Transverse colon (tissue), 4 donors: ENCODE data around the gene ZNF69. TPM values are rescaled to one million over a fixed set of nuclear protein-coding genes. Genes with fewer than 3 reads are reported as not detected.
A peak's percentile ranks its signal among the peaks of the same experiment; 100 is the strongest.
"Not testable (repeated sequence)": the region's sequence is repeated elsewhere in the genome, so short reads cannot be mapped to it uniquely, and the experiment has no call there.

Experiments used
- DNase-seq: peaks from one replicate; pipeline ENCODE4 v3.0.0-alpha.2; 2019
- H3K27ac ChIP-seq, 4 donors: fragments of 200-600 bp; sonication (generic); 2 replicates each; pipeline ENCODE4 v1.5.1; 2016 to 2018; ENCODE audit warnings: inconsistent platforms in 4 of 4
- H3K27me3 ChIP-seq: fragments of 200-600 bp; sonication (generic); 2 replicates; pipeline ENCODE4 v1.5.1; 2017; ENCODE audit warnings: inconsistent platforms
- H3K36me3 ChIP-seq, 4 donors: fragments of 200-600 bp; sonication (generic); 2 replicates each; pipeline ENCODE4 v1.5.1; 2017 to 2019; ENCODE audit warnings: inconsistent platforms in 4 of 4
- H3K4me1 ChIP-seq, 4 donors: fragments of 200-600 bp; sonication (generic); 2 replicates each; pipeline ENCODE4 v1.5.1; 2017 to 2020; ENCODE audit warnings: inconsistent platforms in 4 of 4
- H3K4me3 ChIP-seq, 4 donors: fragments of 200-600 bp; sonication (generic); 1 replicate in 1 of 4; 2 replicates in 3 of 4; pipeline versions ENCODE4 v1.5.1 to v1.6.1; 2017 to 2019; ENCODE audit warnings: inconsistent platforms in 4 of 4
- H3K9me3 ChIP-seq, 2 donors: fragments of 200-600 bp; sonication (generic); 2 replicates each; pipeline ENCODE4 v1.5.1; 2017 to 2019; ENCODE audit warnings: inconsistent platforms in 2 of 2
- CTCF ChIP-seq, 5 experiments: fragments of 200-600 bp in 3 of 5; fragments of 450-650 bp in 2 of 5; sonication (generic) in 3 of 5; IDR thresholded peaks; 1 replicate in 2 of 5; 2 replicates in 3 of 5; pipeline ENCODE4 v1.5.1; 2016 to 2017; ENCODE audit warnings: antibody characterized with exemption in 5 of 5, inconsistent platforms in 3 of 5, mild to moderate bottlenecking in 2 of 5, moderate library complexity in 1 of 5
- EP300 ChIP-seq: sonication (generic); formaldehyde crosslinking; IDR thresholded peaks from one replicate; pipeline ENCODE4 v1.6.1; 2017; ENCODE audit warnings: antibody characterized with exemption, low read depth
- POLR2A ChIP-seq: fragments of 450-650 bp; IDR thresholded peaks from one replicate; pipeline ENCODE4 v1.6.1; 2016; ENCODE audit warnings: antibody characterized with exemption, mild to moderate bottlenecking, moderate library complexity
- POLR2AphosphoS5 ChIP-seq, 3 donors: sonication (generic); formaldehyde crosslinking; IDR thresholded peaks; one replicate each; pipeline ENCODE4 v1.6.1; 2016; ENCODE audit warnings: antibody characterized with exemption in 3 of 3
- WGBS, 2 donors: methylation state at CpG; one replicate each; pipeline ENCODE4 v1.1.5; 2018; ENCODE audit warnings: low coverage in 1 of 2; 5-methylcytosine and 5-hydroxymethylcytosine counted together
- in situ Hi-C, 4 donors: fragments of 200-750 bp; cut with MboI; loops; one replicate each; pipeline versions ENCODE4 v1.15.0 to v1.15.1; 2017; ENCODE audit warnings: low sequenced_read_pairs in 3 of 4, low pct_ligation_motif_present in 1 of 4, low pct_unique_long_range_greater_than_20kb in 1 of 4
- intact Hi-C: fragments of 100-400 bp; cut with DNase I; formaldehyde crosslinking; loops from one replicate; pipeline ENCODE4 v1.15.1; 2023; ENCODE audit warnings: low total_unique reads
- total RNA-seq, 4 donors: library from RNA; depleted of rRNA; stranded (reverse); fragments of >200 nt; gene quantifications; one replicate each; pipeline ENCODE4 v1.1.0, GENCODE V29; 2016

ZNF69 gene
- total RNA-seq, 4 donors from 2014 or later = 27.4 to 42.6 (median 29.9) TPM

GRCh38 chr19:11924886-11925650, 37.5 kb downstream of the ZNF69 start, which contains the start of gene ZNF700:
Gene ZNF700 (plus strand): TSS chr19:11925107. CDS start chr19:11925211, 104 bp downstream.
- intact Hi-C loops = loop anchor here (5.0 kb wide), 1 partner anchor 62 kb away; no protein-coding TSS in a partner anchor
- in situ Hi-C loops = loop anchor here in 1 of 4 donors (25.0 kb wide), 1 partner anchor 212 kb away; the partner anchor contains the start of gene ZNF20
- peak within 1 kb of the TSS; percentile 82 to 93 (median 90) for H3K4me3 ChIP-seq
- H3K27me3 ChIP-seq = no peaks in the 10 kb centered on the region
- no peaks in the 10 kb centered on the region for H3K9me3 ChIP-seq
- H3K4me1 ChIP-seq = peaks cover 11 to 25% (median 18%) of the 10 kb centered on the region in 4 donors
- DNase-seq = peak; percentile 97
- H3K27ac ChIP-seq = peak within 1 kb of the TSS; percentile 97 to 100 (median 98)
- WGBS, 2 donors = 1% methylated on average over 15 of the region's 53 CpGs; no CpG with 5 or more reads in 1 of the 2 donors
- peaks cover 0 to 3% (median 0%) of the 10 kb centered on the region in 4 donors for H3K36me3 ChIP-seq
- TF ChIP-seq POLR2AphosphoS5 (IDR thresholded peaks at IDR 0.05) (peak; percentile 80 to 88 (median 88)), EP300 (peak; percentile 29), CTCF (IDR thresholded peaks at IDR 0.05) (no peak), POLR2A (peak; percentile 93)

- peak overlapping the region; percentile 97 to 100 (median 98) for H3K27ac ChIP-seq
- H3K27me3 ChIP-seq, H3K36me3 ChIP-seq, intact Hi-C loops, DNase-seq, in situ Hi-C loops, H3K9me3 ChIP-seq: not testable (repeated sequence)
- WGBS, 2 donors = 2 to 5% methylated on average over 5 to 10 of the region's 10 CpGs
- H3K4me1 ChIP-seq = peaks cover 11 to 26% (median 18%) of the 10 kb centered on the region in 4 donors
- H3K4me3 ChIP-seq = peak overlapping the region; percentile 82 to 93 (median 90)
Observed at GRCh38 chr19:11925651-11926187, 38.1 kb downstream of the ZNF69 start.

- Histone ChIP-seq H3K36me3 (peaks cover 0 to 5% (median 2%) of the 10 kb centered on the region in 4 donors), H3K4me3 (no peak overlapping the region), H3K9me3 (peaks cover 0 to 7% of the 10 kb centered on the region in 2 donors), H3K27ac (no peak overlapping the region), H3K27me3 (no peaks in the 10 kb centered on the region), H3K4me1 (peaks cover 11 to 26% (median 18%) of the 10 kb centered on the region in 4 donors)
- intact Hi-C loops (no loop called here), in situ Hi-C loops (no loop called here)
- 82 to 100% methylated on average over 1 to 3 of the region's 3 CpGs for WGBS, 2 donors
- TF ChIP-seq CTCF (IDR thresholded peaks at IDR 0.05) = no peak
- no peak for TF ChIP-seq POLR2AphosphoS5 (IDR thresholded peaks at IDR 0.05)
- no peak for TF ChIP-seq POLR2A
- no peak for TF ChIP-seq EP300
- no peak for DNase-seq
Observed at GRCh38 chr19:11927227-11927626, 39.6 kb downstream of the ZNF69 start.

GRCh38 chr19:11931051-11931450, 43.5 kb downstream of the ZNF69 start:
- Histone ChIP-seq H3K9me3 (peaks cover 10 to 32% of the 10 kb centered on the region in 2 donors), H3K4me3 (no peak overlapping the region), H3K27me3 (no peaks in the 10 kb centered on the region), H3K36me3 (peaks cover 0 to 17% (median 8%) of the 10 kb centered on the region in 4 donors), H3K27ac (no peak overlapping the region), H3K4me1 (peaks cover 8 to 14% (median 10%) of the 10 kb centered on the region in 4 donors)
- in situ Hi-C loops (no loop called here), intact Hi-C loops (no loop called here)
- 74 to 83% methylated on average over 1 to 3 of the region's 3 CpGs for WGBS, 2 donors
- TF ChIP-seq EP300 (no peak), POLR2A (no peak), POLR2AphosphoS5 (IDR thresholded peaks at IDR 0.05) (no peak), CTCF (IDR thresholded peaks at IDR 0.05) (no peak)
- DNase-seq = peak; percentile 9
